Activated T-helper 1 cell treated with anti-CD3 and anti-CD28 coated beads, Interleukin-2, amount 50 U/mL, for 16 hours (primary cell): ENCODE results near the gene HOXD13.
A peak's percentile ranks its signal among the peaks of the same experiment; 100 is the strongest.

Experiments used
- DNase-seq, 2 donors: peaks; one replicate each; pipeline ENCODE4 v3.0.0-alpha.2; 2020; ENCODE audit warnings: low read depth in 1 of 2, low spot score in 1 of 2

HOXD13 gene

DNA sequence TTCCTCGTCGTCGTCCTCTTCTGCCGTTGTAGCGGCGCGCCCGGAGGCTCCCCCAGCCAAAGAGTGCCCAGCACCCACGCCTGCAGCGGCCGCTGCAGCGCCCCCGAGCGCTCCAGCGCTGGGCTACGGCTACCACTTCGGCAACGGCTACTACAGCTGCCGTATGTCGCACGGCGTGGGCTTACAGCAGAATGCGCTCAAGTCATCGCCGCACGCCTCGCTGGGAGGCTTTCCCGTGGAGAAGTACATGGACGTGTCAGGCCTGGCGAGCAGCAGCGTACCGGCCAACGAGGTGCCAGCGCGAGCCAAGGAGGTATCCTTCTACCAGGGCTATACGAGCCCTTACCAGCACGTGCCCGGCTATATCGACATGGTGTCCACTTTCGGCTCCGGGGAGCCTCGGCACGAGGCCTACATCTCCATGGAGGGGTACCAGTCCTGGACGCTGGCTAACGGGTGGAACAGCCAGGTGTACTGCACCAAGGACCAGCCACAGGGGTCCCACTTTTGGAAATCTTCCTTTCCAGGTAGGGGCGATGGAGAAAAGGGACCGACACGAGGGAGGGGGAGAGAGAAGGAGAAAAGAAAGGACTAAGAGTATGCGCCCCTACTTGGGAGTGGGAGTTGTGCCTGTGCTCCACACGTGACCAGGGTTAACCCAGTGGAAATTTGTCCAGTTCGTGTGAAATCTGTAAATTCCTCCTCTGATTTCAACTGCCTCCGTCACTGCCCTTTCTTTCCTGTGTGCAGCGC, 800 bp downstream of the HOXD13 start:
- no peak for DNase-seq

DNA sequence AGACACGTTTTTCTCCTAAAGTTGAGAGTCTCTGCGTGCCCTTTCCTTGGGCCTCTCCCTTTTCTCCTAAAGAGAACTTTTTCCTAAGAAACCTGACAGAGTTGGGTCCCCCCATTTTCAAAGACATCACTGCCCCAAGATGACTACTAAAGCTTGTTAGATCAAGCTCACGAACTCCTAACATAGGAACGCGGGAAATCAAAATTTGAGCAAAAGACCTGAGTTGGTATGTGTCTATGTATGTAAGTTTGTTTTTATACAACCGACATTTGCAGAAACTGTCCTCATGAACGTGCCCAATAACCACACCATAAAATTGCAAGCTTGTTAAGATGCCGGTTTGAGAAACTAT, 1.4 kb downstream of the HOXD13 start:
- no peak for DNase-seq

DNA sequence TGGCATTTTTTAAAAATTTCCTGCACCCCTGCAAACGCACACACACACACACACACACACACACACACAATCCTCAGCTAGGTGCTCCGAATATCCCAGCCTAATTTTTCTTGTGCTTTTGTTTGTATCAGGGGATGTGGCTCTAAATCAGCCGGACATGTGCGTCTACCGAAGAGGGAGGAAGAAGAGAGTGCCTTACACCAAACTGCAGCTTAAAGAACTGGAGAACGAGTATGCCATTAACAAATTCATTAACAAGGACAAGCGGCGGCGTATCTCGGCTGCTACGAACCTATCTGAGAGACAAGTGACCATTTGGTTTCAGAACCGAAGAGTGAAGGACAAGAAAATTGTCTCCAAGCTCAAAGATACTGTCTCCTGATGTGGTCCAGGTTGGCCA, 1.8 kb downstream of the HOXD13 start:
- DNase-seq = no peak

DNA sequence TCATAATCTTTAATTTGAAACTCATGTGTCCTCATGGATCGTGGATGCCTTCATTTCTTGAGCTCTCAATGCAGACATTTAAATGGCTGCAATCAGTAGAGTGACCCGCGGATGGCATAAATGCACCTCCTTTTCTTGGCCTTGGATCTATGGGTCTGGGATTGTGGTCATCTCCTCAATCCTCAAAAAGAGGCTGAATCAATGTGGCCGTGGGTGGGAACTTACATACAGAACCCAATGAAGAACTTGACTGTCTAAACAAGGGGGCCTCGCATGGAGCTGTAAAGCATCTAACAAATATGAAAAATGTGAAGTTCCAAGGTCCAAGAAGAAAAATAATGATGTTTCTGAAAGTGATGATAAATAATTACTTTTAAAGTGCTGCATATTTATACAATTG, 2.9 kb downstream of the HOXD13 start:
- no peak for DNase-seq

DNA sequence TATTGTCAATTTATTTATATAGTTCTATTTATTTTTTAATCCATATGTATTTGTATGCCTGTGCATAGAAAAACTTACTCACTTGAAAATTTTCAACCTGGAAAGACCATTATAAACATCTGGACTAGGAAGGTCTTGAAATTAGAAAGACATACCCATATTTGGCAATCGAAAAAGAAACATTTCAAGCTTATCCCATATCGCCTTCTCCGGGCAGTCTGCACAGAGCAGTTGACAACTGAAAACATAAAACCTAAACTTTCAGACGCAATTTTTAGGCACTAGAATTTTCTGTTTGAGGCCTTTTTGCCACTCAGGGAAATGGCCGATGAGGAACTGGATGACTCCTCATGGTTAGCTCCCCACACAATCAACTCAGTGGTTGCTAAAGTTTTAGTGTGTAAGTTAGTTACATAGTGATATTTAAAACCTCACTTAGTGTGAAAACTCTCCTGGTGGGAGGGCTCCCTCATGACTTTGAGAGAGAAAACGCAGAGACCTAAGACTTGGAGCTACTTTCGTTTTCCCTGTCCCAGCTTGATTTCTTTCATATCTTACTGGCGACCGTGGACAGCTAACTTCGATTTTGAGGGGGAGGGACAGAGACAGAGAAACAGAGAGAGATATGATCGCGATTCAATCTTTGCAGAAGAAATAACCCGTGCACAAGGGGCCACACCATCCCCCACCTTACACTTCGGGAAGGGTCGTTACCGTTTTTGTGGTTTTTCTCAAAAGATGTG, 3.9 kb downstream of the HOXD13 start:
- no peak for DNase-seq

DNA sequence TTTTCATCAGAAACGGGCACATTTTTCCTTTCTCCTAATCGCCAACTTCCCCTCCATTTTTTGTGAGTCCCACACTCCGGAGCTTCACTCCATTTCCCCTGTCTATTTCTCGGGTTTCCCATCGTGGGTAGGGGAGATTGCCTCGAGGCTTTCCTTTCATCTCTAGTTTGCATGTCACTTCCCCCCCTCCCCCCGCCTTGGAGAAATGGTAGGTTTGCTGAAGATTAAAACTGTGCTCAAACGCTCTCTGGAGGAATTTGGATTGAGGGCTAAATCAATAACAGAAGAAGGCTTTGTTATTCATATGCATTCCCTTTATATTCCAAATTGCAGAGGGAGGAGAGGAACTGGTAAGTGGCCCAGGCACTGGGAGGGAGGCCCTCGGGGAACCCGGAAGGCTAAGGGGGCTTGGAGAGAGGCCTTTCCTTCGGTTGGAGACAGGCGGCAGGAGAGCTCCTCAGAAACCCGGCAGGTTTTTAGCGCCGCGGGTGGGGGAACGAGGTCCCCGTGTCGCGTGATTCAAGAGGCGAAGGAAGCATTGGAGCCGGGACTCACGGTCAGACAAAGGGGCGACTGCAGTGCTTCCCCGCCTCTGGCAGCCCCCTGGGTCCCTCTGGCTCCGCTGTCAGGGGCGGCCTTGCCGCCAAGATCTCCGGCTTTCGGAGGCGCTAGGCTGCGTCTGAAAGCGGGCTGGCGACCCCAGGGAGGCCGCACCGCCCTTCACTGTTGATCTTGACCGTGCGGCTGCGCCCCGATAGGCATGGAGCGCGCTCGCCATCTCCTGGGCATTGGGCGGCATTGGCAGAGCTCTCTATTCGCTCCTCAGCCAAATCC, 4.7 kb downstream of the HOXD13 start:
- DNase-seq = peak in 1 of 2 donors; percentile 17

DNA sequence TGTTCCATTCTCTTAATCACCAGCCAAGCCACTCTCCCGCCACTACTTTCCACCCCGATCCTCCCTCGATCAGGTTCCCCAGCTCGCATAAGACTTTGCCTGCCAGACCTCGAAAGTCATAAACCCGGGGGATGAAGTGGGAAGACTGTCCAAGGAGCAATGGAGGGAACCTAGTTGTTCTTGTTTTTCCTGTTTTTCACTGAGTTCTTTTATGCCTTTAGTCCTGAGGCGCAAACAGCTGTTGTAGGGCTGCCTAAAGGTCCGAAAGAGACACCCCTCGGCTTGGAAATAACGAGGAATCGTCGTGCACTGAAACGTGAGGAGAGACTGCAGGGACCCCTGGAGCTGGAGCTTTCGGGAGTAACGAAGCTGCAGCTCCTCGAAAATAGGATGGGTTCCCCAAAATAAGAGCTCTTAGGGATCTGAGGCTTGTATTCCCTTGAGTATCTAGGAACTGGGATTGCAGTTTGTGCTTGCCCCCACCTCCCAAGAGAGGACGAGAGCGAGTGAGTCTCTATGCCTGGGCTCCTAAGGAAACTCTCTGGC, 5.4 kb downstream of the HOXD13 start:
- no peak for DNase-seq

DNA sequence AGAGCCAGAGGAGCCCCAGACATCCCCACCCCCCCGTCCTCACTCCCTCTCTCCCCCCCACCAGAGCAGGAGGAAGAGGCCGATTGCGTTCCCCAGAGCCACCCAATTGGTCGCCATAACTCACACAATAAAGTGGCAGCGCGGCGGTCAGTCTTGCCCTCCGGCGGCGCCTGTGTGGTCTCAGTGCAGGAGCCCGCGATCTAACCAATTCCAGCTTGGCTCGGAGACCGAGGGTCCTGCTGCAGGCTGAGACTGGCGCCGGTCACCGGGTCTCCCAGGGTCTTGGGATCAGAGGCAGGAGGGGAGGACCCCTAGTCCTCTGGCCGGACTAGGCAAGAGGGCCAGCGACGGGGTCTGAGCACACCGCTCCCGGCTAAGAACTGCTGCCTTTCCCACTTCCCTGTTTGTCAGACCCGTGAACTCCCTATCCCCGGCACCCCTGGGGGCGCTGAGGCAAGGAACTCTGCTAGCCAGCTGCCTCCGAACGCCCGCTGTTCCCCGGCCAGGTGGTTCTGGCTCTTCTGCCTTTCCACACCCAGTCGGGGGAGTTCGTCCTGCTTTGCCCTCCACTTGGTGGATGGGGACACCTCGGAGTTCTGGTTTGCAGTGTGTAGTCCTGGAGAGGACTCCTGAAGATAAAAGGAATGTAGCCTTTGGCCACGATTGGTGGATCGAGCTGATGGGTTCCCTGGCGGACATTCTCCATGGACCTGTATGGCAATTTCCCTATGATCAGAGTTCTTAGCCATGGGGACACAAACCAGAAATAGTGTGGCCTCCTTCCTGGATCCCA, 6.0 kb downstream of the HOXD13 start:
- DNase-seq = no peak

DNA sequence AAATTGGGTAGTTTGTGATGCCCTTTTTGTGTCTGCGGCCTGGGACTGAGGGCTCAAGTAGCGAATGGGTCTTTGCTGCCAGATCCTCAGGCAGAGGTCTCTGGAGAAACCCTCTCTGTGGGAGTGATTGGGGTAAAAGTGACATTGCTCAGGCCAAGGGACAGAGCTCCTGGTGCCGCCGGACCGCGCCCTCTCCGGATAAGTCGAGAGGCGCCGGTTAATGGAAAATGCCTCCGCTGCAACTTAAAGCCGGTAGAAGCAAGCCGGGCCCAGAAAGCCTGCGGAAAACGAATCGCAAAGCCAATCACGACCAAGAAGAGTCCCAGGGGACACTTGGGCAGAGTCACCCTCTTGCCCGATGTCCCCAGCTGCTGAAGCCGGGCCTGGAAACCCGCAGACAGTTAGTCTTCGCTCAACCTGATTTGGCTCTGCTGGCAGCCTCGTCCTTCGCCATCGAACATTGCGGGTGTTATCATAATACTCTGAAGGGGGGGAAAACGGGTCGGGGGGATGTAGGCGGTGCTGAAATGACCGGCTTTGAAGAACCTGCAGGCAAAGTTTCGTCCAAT, 6.7 kb downstream of the HOXD13 start:
- DNase-seq = no peak

DNA sequence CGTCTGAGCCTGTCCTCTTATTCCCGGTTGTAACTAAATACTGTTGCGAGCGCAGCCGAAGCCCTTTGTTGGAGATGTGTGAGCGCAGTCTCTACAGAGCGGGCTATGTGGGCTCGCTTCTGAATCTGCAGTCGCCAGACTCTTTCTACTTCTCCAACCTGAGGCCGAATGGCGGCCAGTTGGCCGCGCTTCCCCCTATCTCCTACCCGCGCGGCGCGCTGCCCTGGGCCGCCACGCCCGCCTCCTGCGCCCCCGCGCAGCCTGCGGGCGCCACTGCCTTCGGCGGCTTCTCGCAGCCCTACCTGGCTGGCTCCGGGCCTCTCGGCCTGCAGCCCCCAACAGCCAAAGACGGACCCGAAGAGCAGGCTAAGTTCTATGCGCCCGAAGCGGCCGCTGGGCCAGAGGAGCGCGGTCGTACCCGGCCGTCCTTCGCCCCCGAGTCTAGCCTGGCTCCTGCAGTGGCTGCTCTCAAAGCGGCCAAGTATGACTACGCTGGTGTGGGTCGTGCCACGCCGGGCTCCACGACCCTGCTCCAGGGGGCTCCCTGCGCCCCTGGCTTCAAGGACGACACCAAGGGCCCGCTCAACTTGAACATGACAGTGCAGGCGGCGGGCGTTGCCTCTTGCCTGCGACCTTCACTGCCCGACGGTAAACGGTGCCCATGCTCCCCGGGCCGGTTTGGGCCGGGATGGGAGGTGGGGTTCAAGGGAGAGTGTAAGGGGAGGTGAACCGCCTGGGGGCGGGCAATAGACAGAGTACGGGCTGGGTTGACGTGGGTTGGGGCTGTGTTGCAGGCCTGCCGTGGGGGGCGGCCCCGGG, 7.4 kb downstream of the HOXD13 start, which contains the start of gene HOXD12:
TSS of gene HOXD12 (plus strand) at position 68 of the 819 bp plus-strand sequence. CDS start at position 75, 7 bp downstream.
- no peak for DNase-seq

DNA sequence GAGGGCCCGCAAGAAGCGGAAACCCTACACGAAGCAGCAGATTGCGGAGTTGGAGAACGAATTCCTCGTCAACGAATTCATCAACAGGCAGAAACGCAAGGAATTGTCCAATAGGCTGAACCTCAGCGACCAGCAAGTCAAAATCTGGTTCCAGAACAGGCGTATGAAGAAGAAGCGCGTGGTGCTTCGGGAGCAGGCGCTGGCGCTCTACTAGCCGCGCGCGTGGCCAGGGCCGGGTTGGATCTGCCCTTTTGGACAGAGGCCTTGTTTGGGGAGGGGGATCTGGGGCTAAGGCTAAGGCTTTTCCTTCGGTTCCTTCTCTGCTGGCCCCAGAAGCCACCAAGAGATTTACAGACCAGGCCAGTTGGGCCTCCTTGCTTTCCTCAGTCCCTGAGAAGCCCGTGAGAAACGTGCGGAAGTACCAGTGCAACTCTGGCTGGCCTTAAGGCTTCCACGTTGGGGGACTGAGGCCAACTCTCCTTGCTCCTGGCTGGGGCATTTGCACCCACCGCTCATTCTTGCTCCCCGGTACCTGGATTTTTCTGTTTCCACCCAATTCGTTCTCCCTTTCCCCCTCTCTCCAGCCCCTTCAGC, 8.1 kb downstream of the HOXD13 start:
- DNase-seq = no peak

DNA sequence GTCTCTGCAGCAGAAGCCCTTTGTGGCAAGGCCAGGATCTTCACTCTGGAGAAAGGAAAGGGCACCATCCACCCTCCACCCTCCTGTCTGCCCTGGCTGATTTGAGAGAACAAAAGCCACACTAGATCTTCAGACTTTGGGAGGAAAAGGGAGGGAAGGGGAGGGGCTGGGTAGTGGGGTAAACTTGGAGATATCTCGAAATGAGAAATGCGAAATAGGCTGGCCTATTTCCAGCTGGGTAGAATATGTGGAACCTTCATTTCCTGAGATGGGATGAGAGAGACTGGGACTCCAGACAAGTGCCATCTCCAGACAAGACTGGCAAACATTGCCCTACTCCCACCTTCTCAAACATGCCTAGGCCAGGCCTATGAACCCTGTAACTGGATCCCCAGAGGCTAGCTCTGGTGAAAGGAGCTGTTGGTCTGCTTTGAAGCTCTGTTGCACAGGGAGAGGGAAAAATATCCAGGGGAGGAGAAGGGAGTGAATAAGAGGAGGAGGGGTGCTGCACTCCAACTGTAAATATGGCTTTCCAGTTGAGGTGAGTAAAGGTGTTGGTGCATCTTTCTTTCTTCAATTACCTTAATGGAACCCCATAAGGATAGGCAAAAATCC, 8.8 kb downstream of the HOXD13 start:
- DNase-seq = no peak

DNA sequence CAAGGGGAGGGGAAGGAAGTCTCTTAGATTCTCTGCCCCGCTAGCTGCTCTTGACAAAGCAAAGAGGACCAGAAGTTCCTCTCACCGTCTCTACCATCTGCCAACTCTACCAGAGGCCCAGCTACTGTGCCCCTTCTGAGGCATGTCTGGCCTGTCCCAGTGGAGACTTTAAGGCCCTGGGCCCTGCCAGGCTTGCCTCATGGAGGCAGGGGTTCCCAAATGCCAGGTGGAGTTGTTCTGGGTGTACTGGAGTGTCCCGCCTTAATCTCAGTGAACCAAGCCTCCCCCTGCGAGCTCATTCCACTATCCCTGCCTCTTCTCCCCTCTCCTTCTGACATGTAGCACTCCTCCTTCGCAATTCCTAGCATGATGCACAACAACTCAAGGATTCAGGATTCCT, 9.3 kb downstream of the HOXD13 start:
- no peak for DNase-seq

DNA sequence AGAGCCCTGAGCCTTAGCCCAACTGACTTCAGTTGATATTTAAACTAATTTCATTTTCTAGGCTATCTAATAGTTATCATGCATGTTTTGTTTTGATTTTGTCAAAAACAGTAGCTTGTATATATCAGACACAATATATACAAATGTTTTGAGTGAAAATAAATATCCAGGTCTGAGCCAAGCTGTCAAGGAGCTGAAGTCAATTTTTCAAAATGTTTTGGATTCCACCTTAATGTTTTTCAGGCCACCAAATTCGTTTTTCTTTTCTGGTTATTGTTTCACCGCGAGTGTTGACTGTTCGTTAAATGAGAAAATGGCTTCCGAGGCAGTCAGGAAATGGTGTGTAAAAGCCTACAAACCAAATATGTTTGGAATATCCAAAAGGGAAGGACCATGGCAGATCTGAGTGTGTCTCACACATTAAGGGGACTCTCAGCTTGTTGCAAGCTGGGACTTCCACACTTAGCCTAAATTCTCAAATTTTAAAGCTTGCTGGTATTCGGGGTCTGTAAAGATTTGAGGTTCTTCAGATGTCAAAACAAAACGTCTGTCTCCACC, 9.9 kb downstream of the HOXD13 start:
- no peak for DNase-seq

DNA sequence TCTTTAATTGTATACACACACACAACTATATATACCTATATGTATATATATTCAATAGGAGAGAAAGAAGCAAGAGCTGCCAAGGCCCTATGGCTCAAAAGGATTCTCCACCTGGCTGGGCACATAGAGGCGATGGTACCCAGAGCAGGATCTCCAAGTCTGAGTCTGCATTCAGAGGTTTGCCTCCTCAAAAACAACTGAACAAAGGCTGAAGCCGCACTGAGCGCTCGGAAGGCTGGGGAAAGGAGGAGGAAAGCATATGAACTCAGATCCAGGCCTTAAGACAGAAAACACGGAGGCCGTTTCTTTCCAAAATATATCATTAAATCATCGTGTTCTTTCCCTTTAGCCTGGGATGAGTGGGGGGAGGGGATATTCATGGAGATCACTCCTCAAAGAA, 10.7 kb downstream of the HOXD13 start:
- no peak for DNase-seq

DNA sequence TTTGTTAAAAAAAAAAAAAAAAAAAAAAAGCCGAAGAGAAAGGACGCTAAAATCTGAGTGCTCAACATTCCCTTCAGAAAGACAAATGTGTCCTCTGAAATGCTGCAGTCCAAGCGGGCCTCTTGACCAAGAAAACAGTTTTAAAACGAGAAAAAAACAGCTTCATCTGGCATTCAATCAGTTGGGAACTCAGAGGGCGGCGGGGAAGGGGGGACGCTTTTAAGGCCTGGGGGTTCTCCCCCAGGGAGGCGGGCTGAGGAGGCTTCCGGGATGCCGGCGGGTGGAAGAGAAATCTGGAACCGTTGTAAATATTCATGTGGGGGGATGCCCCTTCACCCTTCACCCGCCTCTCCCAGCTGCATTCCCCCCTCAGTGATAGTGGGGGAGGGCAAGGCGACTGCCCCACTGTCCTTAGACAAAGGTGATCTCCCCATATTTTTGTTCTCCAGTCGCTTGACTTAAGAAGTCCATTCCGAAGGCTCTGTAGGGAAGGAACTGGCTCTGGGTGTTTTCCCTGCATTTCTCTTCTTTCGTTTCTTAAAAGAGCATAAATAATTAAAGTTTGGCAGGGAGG, 11.3 kb downstream of the HOXD13 start:
- DNase-seq = no peak

DNA sequence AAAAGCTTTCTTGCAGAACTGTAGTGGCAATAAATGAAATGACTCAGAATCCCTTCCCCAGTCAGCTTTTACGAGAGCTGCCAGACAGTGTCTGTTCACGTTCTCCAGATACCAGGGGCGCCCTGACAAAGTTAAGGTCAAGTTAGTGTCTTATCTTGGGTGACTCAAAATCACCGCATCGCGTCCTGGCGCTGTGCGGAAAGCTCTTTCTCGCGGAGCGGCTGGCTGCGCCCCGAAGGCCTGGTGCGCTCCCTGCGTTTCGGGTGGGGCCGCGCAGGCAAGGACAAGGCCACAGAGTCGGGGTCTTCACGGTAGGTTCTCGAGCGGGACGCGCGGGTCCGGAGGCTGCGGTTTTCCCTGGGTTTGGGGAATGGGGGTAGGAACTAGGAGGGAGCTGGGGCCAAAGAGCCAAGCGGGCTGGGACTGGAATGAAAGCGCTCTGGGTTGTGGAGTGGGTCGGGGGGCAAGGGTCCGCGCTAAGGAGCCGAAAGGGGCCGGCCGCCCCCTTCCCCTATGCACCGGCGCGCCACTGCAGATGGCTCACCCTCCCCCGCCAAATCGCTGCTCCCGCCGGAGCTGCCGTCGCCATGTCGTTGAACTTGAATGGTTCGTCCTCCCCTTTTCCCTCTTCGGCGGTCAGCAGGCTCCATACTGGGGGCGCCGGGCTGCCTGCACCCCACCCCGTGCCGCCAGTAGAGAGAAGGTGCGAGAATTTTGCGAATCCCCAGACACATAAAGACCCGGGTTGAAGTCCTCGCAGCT, 12.0 kb downstream of the HOXD13 start:
- DNase-seq = no peak
